Stimulated activated naive CD4-positive, alpha-beta T cell treated with Interleukin-2 at 50 U/mL for 16 hours (primary cell): ENCODE data around the gene MYO16.
A peak's percentile ranks its signal among the peaks of the same experiment; 100 is the strongest.
"Not testable (repeated sequence)": the region's sequence is repeated elsewhere in the genome, so short reads cannot be mapped to it uniquely, and the experiment has no call there.

Source experiments
- DNase-seq: peaks from one replicate; lab custom pipeline; 2025; lab: John Stamatoyannopoulos, UW

The MYO16 gene

GRCh38 chr13:108895220-108895704 is 265.9 kb downstream of the MYO16 start:
- no peak for DNase-seq

- DNase-seq, result no peak
Observed at GRCh38 chr13:108897955-108898354, 268.5 kb downstream of the MYO16 start.

DNA sequence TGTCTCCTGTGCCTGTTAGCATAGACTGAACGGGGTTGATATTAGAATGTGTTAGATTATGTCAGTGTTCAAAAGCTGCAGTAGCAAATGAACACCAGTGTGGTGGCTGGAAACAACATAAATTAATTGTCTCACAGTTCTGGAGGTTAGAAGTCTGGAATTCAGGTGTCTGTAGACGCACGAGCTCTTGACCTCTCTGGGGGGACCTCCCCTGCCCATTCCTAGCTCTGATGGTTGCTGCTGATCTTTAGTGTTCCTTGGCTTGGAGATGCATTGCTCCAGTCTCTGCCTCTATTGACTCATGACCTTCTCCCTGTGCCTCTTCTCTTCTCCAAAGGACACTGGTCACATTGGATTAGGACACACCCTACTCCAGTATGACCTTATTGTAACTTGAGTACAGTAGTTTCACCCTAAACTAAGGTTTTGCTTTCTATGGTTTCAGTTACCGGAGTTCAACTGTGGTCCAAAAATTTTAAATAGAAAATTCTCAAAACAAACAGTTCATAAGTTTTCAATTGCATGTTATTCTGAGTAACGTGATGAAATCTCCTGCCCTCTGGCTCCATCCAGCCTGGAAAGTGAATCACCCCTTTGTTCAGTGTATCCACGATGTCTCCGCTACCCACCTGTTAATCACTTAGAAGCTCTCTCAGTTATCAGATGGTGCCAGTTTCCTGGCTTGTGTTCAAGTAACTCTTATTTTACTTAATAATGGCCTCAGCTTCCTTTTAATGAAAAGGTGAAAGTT is 273.2 kb downstream of the MYO16 start:
- no peak for DNase-seq

DNA sequence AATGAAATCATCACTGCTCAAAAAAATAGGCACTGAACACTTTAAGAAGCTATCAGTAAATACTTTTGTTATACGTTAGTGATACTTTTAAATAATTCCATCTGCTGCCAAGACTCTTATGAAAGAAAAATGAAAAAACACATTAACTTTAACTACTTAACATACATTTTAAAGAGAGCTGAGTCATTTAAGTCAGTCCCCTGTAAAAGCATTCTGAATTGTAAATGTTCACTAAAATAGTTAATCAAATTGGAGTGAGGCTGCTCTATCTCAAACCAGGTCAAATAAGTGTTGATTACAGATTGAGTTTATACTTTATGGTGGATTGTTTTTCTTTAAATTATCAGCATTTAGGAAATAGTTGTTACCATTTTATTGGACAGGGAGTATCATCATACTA is 274.2 kb downstream of the MYO16 start:
- DNase-seq, result no peak

DNA sequence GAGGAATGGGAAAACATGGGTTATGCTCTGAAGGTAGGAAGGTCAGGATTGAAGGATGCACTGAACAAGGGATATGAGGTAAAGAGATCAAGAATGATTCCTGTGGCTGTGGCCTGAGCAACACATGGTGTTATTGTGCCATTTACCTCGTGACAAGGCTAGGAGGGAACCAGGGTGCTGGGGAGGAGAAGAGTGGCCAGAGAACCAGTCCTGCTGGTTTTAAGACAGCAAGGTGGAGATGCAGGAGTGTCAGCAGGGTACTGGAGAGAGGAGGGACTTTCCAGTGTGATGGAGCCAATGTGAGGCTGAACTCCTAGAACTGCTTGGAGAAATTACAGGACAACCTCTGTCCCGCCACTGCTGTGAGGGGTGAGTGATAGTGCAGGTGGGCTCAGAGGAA is 282.4 kb downstream of the MYO16 start:
- no peak for DNase-seq

- not testable (repeated sequence) for DNase-seq
Observed at GRCh38 chr13:108913731-108914130, 284.3 kb downstream of the MYO16 start.

- no peak for DNase-seq
Observed at GRCh38 chr13:108915095-108915633, 285.8 kb downstream of the MYO16 start.

DNA sequence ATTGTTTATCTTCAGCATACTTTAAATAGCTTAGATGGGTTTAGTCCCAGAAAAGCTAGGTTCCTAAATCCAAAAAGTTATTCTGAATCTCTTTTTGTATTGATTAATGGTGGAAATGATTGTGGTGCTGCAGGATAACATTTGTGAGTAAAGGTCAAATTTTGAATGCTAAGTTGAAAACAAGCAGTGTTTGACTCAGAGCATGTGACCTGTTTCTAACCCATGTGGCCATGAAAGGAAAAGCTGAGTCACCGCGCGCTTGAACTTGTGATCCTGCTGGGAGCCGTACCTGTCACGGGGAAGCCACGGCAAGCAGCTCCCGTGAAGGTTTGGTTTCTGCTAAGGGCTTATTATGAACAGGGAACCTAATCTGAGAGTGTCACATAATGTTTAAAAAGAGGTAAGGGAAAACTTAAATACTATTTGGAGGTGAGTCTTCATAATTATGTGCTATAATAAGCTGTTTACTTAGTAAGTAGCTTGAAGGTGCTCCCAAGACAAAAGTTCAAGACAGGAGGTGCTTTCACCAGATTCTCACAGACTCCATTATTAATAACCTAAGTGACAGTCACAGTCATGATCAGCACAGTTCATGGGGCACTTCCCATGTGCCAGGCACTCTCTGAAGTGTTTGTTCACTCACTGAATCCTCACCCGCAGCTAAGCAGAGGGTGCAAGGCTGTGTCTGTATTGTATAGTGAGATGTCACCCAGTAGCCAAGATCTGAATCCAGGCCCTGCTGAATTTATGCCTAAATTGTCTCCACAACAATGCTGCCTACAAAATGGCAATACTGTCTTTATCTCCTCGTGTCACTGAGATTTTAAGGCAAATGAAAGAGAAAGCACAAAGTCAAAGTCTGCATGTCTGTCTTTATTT is 286.5 kb downstream of the MYO16 start:
- peak; percentile 81 for DNase-seq

DNA sequence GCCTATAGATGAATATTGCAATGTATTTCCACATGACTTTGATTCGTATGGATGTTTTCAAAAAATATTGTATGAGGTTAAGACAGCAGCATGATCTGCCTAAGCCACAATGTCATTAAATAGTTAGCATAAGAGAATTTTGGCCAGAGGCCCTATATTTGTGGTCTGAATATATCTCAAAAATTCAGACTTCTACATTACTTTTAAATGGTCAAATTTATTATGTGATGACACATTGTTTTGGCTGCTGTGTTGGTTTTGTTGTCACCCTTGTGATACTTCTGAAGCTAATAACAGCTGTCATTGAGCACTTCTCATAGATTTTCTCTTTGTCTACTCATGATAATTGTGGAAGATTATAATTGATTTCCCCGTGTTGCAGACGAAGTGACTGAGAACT is 288.2 kb downstream of the MYO16 start:
- no peak for DNase-seq

DNA sequence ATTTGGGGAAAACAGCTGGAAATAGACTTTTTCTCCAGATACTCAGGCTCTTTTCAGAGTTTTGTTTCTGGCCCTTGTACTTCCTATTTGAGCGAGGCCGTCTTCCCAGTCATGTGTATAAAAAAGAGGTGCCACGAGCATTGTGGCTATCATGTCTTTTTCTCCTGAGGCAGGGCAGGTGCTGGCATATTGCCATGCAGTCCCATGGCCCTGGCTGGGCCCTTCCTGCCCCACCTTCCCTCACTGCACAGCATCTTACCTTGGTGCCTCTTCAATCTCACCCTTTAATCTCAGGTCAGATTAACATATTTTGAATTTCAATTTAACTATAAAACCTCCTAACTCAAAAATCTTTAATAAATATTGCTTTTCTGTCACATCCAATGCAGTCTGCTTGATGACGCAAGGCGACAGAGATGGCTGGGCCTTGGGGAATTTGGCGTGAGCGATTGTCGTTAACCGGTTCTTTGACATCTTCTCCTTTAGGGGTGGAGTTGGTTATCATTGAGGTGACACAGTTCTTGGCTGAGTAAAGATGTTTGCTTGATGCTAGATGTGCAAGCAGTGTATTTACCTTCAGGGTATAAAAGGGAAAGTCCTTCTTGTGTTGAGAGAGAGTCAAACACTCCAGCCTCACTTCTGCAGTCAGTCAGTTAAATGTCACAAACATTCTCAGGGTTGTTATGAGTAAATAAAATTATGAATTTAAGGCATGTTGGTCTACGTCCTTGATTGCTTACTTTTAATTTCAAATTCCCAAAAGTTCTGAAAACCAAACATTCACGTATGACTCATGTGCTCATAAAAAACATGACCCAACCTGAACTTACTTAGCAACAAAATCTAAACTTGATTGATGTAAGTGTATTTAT is 289.9 kb downstream of the MYO16 start:
- no peak for DNase-seq

- no peak for DNase-seq
Observed at GRCh38 chr13:108920137-108920536, 290.7 kb downstream of the MYO16 start.

DNA sequence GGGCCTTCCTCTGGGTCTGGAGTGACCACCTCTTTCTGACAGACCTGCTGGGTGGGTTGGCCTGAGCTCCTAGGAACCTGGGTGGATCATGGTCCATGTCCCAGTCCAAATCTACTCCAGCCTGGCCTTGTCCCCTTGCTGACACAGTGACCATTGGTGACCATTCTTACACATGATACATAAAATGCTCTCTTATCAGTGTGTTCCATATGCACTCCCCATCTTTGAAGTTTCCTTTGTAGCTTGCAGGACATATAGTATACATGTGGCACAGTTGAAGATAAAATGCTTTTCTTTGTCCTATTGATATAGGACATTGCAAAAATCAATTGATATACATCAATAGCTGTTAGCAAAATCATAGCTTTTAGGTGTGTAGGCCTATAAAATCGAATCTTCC is 291.8 kb downstream of the MYO16 start:
- no peak for DNase-seq

- DNase-seq, result no peak
Observed at GRCh38 chr13:108922108-108922507, 292.7 kb downstream of the MYO16 start.

GRCh38 chr13:108923386-108924047 is 294.1 kb downstream of the MYO16 start:
- no peak for DNase-seq

GRCh38 chr13:108924134-108924533 is 294.7 kb downstream of the MYO16 start:
- DNase-seq, result no peak

GRCh38 chr13:108924541-108924940 is 295.1 kb downstream of the MYO16 start:
- no peak for DNase-seq

DNA sequence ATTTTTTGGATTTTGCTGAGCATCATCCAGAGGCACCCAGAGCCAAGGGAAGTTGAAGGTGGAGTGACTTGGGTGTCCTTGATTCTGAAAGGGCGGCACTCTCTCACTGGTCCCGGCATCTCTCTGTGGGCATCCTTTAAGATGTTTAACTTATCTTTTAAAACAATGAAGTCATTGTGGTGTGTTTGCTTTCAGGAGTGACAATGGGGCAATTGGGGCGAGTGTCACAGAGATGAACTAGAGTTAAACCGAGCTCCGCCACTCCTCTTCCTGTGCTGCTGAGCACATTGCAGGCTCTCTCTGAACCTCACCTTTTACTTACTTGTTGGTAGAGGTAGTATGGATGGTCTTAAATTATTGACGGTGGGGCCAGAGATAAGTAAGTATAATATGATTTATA is 295.7 kb downstream of the MYO16 start:
- no peak for DNase-seq

DNA sequence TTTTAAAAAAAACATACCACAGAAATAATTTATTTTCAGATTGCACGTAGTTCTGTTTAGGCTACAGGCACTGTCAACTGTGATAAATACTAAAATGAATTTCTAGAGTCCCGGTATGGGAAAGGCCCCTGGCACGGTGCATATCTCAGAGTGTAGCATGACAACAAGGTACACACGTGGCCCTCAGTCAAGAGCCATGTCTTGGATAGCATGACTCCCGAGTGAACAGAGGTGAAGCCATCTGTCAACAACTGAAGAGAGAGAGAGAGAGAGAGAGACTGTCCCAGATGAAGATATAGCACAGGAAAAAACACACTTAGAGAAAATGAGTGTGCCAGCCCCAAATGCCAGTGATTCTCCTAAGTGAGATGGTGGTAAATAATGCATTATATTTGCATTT is 297.5 kb downstream of the MYO16 start:
- DNase-seq, result no peak

- no peak for DNase-seq
Observed at GRCh38 chr13:108927615-108928014, 298.2 kb downstream of the MYO16 start.

GRCh38 chr13:108929532-108930206 is 300.3 kb downstream of the MYO16 start:
- no peak for DNase-seq

- DNase-seq, result no peak
Observed at GRCh38 chr13:108932196-108932595, 302.8 kb downstream of the MYO16 start.
